HFFc6 (cell line): ENCODE data around the gene HEPH. TPM values are rescaled to one million over a fixed set of nuclear protein-coding genes. Genes with fewer than 3 reads are reported as not detected.

Experiments used
- DNase-seq: peaks from one replicate; pipeline ENCODE4 v3.0.0-alpha.2; 2018
- H3K27ac Mint-ChIP-seq: 2 replicates; pipeline ENCODE4 v1.8.0; 2020; ENCODE audit warnings: mild to moderate bottlenecking, mixed read lengths
- H3K27me3 Mint-ChIP-seq: 2 replicates; pipeline ENCODE4 v1.8.0; 2021; ENCODE audit warnings: mild to moderate bottlenecking, moderate library complexity, mixed read lengths; ENCODE audit not compliant: insufficient read depth
- H3K36me3 Mint-ChIP-seq: 2 replicates; pipeline ENCODE4 v1.8.0; 2021; ENCODE audit warnings: low read depth, mixed read lengths
- H3K4me1 Mint-ChIP-seq: 2 replicates; pipeline ENCODE4 v1.8.0; 2020; ENCODE audit warnings: low read depth, mixed read lengths
- H3K4me3 Mint-ChIP-seq: 2 replicates; pipeline ENCODE4 v1.8.0; 2020; ENCODE audit warnings: mild to moderate bottlenecking, moderate library complexity, mixed read lengths
- H3K9me3 Mint-ChIP-seq: 2 replicates; pipeline ENCODE4 v1.8.0; 2020; ENCODE audit warnings: mild to moderate bottlenecking, mixed read lengths
- total RNA-seq, 6 experiments: library from RNA; stranded (reverse); fragmentation: NEBNext Ultra II Directional; extraction: Animal tissue kit (Norgen Biotek cat#: 25700); gene quantifications; 2 replicates in 1 of 6; 3 replicates in 5 of 6; pipeline ENCODE4 v1.2.3, GENCODE V29; 2021
- TF ChIP-seq, protein P1 (sequence below): fragments of 200-600 bp; sonication (generic); IDR thresholded peaks from 2 replicates; pipeline ENCODE4 v1.5.0; 2021; ENCODE audit warnings: antibody characterized with exemption, mild to moderate bottlenecking

HEPH gene
- total RNA-seq, 6 experiments from 2014 or later, result not detected

DNA sequence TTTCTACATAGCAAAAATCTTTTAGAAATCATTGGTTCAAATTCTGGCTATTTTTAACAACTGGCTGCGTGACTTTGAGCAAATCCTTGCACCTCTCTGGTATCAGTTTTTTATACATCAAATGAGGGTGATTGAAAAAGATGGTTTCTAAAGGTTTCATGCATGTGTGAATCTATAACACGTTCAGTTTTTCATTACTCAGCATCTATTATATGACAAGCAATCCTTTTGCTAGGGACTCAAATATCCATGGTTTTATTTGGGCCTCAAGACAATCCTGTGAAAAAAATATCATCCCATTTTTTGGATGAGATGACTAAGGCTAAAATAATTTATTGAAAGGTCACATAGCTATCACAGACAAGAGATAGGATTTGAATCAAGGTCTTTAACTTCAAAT lies 884 bp downstream of the HEPH start:
- H3K27me3 Mint-ChIP-seq, result no peaks in the 10 kb centered on the region
- TF ChIP-seq, protein P1, sequence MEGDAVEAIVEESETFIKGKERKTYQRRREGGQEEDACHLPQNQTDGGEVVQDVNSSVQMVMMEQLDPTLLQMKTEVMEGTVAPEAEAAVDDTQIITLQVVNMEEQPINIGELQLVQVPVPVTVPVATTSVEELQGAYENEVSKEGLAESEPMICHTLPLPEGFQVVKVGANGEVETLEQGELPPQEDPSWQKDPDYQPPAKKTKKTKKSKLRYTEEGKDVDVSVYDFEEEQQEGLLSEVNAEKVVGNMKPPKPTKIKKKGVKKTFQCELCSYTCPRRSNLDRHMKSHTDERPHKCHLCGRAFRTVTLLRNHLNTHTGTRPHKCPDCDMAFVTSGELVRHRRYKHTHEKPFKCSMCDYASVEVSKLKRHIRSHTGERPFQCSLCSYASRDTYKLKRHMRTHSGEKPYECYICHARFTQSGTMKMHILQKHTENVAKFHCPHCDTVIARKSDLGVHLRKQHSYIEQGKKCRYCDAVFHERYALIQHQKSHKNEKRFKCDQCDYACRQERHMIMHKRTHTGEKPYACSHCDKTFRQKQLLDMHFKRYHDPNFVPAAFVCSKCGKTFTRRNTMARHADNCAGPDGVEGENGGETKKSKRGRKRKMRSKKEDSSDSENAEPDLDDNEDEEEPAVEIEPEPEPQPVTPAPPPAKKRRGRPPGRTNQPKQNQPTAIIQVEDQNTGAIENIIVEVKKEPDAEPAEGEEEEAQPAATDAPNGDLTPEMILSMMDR, result no peak
- no peak for DNase-seq
- no peak overlapping the region for H3K27ac Mint-ChIP-seq
- H3K36me3 Mint-ChIP-seq, result no peaks in the 10 kb centered on the region
- H3K4me3 Mint-ChIP-seq, result no peak overlapping the region
- H3K4me1 Mint-ChIP-seq, result no peaks in the 10 kb centered on the region
- no peaks in the 10 kb centered on the region for H3K9me3 Mint-ChIP-seq

DNA sequence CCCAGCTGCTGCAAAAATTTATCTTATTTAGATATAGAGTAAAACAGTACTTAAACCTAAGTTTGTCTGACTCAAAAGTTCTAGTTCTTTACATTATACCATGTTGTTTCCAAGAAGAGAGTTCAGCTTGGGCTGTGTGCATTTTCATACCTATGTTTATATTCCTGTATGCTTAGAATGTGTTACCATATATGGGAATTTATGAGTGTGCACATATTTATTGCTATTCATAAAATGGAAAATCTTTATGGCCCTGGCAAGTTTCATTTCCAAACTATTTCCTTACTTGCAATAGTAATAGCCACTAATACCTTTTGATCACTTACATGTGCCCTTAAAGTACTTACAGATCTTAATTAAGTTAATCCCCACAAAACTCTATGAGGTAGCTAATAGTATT lies 2.6 kb downstream of the HEPH start:
- no peak for DNase-seq
- no peaks in the 10 kb centered on the region for H3K27me3 Mint-ChIP-seq
- TF ChIP-seq, protein P1, result no peak
- no peak overlapping the region for H3K4me3 Mint-ChIP-seq
- H3K27ac Mint-ChIP-seq, result no peak overlapping the region
- no peaks in the 10 kb centered on the region for H3K4me1 Mint-ChIP-seq
- no peaks in the 10 kb centered on the region for H3K36me3 Mint-ChIP-seq
- H3K9me3 Mint-ChIP-seq, result no peaks in the 10 kb centered on the region

DNA sequence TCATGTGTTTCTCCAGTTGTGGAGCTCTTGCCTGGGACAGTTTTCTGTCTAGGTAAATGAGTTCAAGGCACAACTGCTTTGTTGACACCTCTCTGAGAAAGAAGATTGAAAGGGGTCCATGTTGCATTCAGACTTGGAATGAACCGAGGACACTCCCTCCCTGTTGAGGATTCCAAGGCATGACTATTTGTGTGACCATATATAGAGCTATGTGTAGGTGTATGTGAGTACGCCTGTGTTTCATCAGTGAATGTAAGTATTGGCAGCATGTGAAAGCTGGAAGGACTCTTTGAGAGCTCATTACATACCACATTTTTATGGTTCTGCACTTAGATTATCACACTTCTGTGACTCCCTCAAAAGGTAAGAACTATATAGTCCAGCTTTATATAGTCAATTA lies 3.4 kb downstream of the HEPH start:
- no peaks in the 10 kb centered on the region for H3K9me3 Mint-ChIP-seq
- TF ChIP-seq, protein P1, result no peak
- H3K27ac Mint-ChIP-seq, result no peak overlapping the region
- no peak overlapping the region for H3K4me3 Mint-ChIP-seq
- DNase-seq, result no peak
- H3K36me3 Mint-ChIP-seq, result no peaks in the 10 kb centered on the region
- no peaks in the 10 kb centered on the region for H3K27me3 Mint-ChIP-seq
- H3K4me1 Mint-ChIP-seq, result no peaks in the 10 kb centered on the region

DNA sequence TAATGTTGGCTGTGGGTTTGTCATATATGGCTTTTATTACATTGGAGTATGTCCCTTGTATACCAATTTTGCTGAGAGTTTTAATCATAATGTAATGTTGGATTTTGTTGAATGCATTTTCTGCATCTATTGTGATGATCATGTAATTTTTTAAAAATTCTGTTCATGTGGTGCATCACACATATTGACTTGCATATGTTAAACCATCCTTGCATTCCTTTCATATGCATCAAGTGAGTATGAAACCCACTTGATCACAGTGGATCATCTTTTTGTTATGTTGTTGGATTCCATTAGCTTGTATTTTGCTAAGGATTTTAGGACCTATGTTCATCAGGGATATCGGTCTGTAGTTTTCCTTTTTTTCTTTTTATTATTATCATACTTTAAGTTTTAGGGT lies 12.1 kb downstream of the HEPH start:
- peaks cover 13% of the 10 kb centered on the region; the same call in 1 of the 2 replicates for H3K9me3 Mint-ChIP-seq
- DNase-seq, result no peak
- H3K36me3 Mint-ChIP-seq, result no peaks in the 10 kb centered on the region
- no peaks in the 10 kb centered on the region for H3K4me1 Mint-ChIP-seq
- no peak overlapping the region for H3K4me3 Mint-ChIP-seq
- H3K27me3 Mint-ChIP-seq, result no peaks in the 10 kb centered on the region
- no peak overlapping the region for H3K27ac Mint-ChIP-seq
- TF ChIP-seq, protein P1, result no peak

DNA sequence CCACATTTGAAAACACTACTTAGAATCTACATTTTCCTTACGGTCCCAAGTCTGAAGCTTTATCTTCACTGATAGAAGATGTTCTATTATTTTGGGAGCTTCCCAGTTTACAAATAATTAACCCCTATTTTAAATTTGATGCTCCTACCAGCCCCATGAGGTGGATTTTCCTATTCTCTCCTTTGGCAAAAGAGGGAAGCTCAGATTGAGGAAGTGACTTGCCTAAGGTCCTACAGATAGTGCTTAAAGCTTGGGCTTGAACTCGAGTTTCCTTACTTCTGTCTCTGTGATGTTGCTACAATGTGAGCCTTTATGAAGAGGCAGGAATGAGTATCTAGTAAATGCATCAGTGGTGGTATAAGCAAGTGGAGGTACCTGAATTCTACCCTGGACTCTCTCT lies 27.5 kb downstream of the HEPH start:
- Mint-ChIP-seq H3K4me1 (no peaks in the 10 kb centered on the region), H3K4me3 (no peak overlapping the region), H3K9me3 (peaks cover 2% of the 10 kb centered on the region), H3K36me3 (no peaks in the 10 kb centered on the region), H3K27ac (no peak overlapping the region), H3K27me3 (peaks cover 2% of the 10 kb centered on the region; the same call in 1 of the 2 replicates)
- TF ChIP-seq, protein P1, result no peak
- no peak for DNase-seq

DNA sequence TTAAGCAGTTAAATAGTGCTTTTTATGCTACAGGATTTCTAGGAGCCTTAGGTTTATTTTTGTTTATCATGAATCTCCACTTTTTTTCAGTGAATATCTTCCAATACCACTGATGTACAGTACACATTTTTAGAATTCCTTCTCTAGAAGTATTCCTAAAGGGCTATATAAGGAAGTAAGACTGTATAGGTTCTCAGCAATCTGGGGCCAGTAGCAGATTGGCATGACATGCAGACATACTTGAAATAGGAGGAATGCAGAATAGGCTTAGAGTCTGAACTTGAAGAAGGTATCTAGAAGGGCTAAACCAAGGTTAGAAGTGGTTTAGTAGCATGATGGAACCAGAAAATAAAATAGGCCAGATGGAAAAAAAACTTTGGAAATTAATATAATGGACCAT lies 29.8 kb downstream of the HEPH start:
- Mint-ChIP-seq H3K36me3 (no peaks in the 10 kb centered on the region), H3K4me3 (no peak overlapping the region), H3K27me3 (peaks cover 2% of the 10 kb centered on the region; the same call in 1 of the 2 replicates), H3K27ac (no peak overlapping the region), H3K4me1 (no peaks in the 10 kb centered on the region), H3K9me3 (no peaks in the 10 kb centered on the region)
- TF ChIP-seq, protein P1, result no peak
- no peak for DNase-seq
